Measurements from ENCODE around the gene SULF2.

GRCh38 chr20:47799116-47799715, 13.9 kb upstream of the SULF2 start:
- TF ChIP-seq FOXM1 (IDR thresholded peaks at IDR 0.05; ENCODE audit: borderline replicate concordance) = no peak
- no peak for TF ChIP-seq CTBP1 (IDR thresholded peaks at IDR 0.05; ENCODE audit: borderline replicate concordance)
- TF ChIP-seq BHLHE40 (IDR thresholded peaks at IDR 0.05; ENCODE audit: borderline replicate concordance) = no peak
- TF ChIP-seq PKNOX1 (IDR thresholded peaks at IDR 0.05) = no peak
- TF ChIP-seq FOXA1 (IDR thresholded peaks at IDR 0.05) = no peak
- TF ChIP-seq ELF4 (IDR thresholded peaks at IDR 0.05) = no peak
- no peak for TF ChIP-seq NFRKB (IDR thresholded peaks at IDR 0.05)
- no peak for TF ChIP-seq HDGF (IDR thresholded peaks at IDR 0.05; ENCODE audit: borderline replicate concordance)
- no peak for TF ChIP-seq TARDBP (IDR thresholded peaks at IDR 0.05)
- TF ChIP-seq FOXK2 (IDR thresholded peaks at IDR 0.05) = no peak
- no peak for TF ChIP-seq SP1 (IDR thresholded peaks at IDR 0.05)
- TF ChIP-seq ARNT (IDR thresholded peaks at IDR 0.05) = no peak
